ENCODE measurements around the gene EFNB2. TPM values are rescaled to one million over a fixed set of nuclear protein-coding genes. Genes with fewer than 3 reads are reported as not detected.

EFNB2 gene
- total and polyA plus RNA-seq, 2 of the 13 experiments (the other 11 are each of a cell fraction or from before 2014, with no cell fraction given), result 0.11 to 0.20 TPM

- TF ChIP-seq, protein P1, sequence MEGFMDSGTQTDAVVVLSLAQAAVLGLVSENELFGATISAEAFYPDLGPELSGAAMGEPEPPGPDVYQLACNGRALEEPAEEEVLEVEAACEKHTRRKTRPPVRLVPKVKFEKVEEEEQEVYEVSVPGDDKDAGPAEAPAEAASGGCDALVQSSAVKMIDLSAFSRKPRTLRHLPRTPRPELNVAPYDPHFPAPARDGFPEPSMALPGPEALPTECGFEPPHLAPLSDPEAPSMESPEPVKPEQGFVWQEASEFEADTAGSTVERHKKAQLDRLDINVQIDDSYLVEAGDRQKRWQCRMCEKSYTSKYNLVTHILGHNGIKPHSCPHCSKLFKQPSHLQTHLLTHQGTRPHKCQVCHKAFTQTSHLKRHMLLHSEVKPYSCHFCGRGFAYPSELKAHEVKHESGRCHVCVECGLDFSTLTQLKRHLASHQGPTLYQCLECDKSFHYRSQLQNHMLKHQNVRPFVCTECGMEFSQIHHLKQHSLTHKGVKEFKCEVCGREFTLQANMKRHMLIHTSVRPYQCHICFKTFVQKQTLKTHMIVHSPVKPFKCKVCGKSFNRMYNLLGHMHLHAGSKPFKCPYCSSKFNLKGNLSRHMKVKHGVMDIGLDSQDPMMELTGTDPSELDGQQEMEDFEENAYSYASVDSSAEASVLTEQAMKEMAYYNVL (CRISPR knock-in tag; IDR thresholded peaks at IDR 0.05; ENCODE audit: borderline replicate concordance), result no peak
- TF ChIP-seq ZNF790 (CRISPR knock-in tag; IDR thresholded peaks at IDR 0.05; ENCODE audit: borderline replicate concordance) (0 out of 2 replicates have a peak, but pooled peaks have one; percentile 5), IKZF4 (CRISPR knock-in tag; IDR thresholded peaks at IDR 0.05; ENCODE audit: borderline replicate concordance, low read depth, not compliant biosample characterization) (no peak), CREBL2 (CRISPR knock-in tag; IDR thresholded peaks at IDR 0.05; ENCODE audit: borderline replicate concordance) (no peak), ZNF670 (CRISPR knock-in tag; IDR thresholded peaks at IDR 0.05; ENCODE audit: borderline replicate concordance) (no peak), PLRG1 (conservative IDR thresholded peaks at IDR 0.05) (no peak), TBX2 (CRISPR knock-in tag; IDR thresholded peaks at IDR 0.05; ENCODE audit: borderline replicate concordance) (no peak; the same call in 1 of the 2 replicates), RBFOX2 (IDR thresholded peaks at IDR 0.05; ENCODE audit: low read depth, low read length) (no peak), CENPX (CRISPR knock-in tag; IDR thresholded peaks at IDR 0.05) (no peak), ELF1 (CRISPR knock-in tag; IDR thresholded peaks at IDR 0.05) (no peak), ZMYM4 (CRISPR knock-in tag; IDR thresholded peaks at IDR 0.05) (no peak), SAFB2 (CRISPR knock-in tag; IDR thresholded peaks at IDR 0.05; ENCODE audit: borderline replicate concordance, low read depth) (no peak; the same call in 1 of the 2 replicates), SRSF1 (optimal IDR thresholded peaks at IDR 0.05; ENCODE audit: low read depth, low read length) (no peak), ZNF746 (CRISPR knock-in tag; IDR thresholded peaks at IDR 0.05) (no peak), YEATS4 (CRISPR knock-in tag; IDR thresholded peaks at IDR 0.05; ENCODE audit: borderline replicate concordance) (no peak), NFIB (CRISPR knock-in tag; IDR thresholded peaks at IDR 0.05; ENCODE audit: borderline replicate concordance) (no peak), SP2 (CRISPR knock-in tag; IDR thresholded peaks at IDR 0.05) (no peak), MED1 (CRISPR knock-in tag; IDR thresholded peaks at IDR 0.05) (no peak), ZNF33A (CRISPR knock-in tag; IDR thresholded peaks at IDR 0.05; ENCODE audit: borderline replicate concordance) (no peak), ZNF773 (CRISPR knock-in tag; IDR thresholded peaks at IDR 0.05; ENCODE audit: borderline replicate concordance) (no peak), TARDBP (CRISPR knock-in tag; IDR thresholded peaks at IDR 0.05) (0 out of 2 replicates have a peak, but pooled peaks have one; percentile 25), SALL1 (CRISPR knock-in tag; IDR thresholded peaks at IDR 0.05) (peak; percentile 35; the same call in 1 of the 2 replicates)
- TF ChIP-seq, protein P2, sequence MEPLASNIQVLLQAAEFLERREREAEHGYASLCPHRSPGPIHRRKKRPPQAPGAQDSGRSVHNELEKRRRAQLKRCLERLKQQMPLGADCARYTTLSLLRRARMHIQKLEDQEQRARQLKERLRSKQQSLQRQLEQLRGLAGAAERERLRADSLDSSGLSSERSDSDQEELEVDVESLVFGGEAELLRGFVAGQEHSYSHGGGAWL (CRISPR knock-in tag; IDR thresholded peaks at IDR 0.05), result no peak
These were observed 977 bp upstream of the EFNB2 start (continued) for GRCh38 chr13:106536244-106537034.
